Measurements from ENCODE around the gene BECN2.
"Not testable (repeated sequence)": the region's sequence is repeated elsewhere in the genome, so short reads cannot be mapped to it uniquely, and the experiment has no call there.

Gene BECN2

GRCh38 chr1:241979071-241979470, 21.5 kb downstream of the BECN2 start:
- DNase-seq (ENCODE audit: low read depth, low spot score) = no peak

DNA sequence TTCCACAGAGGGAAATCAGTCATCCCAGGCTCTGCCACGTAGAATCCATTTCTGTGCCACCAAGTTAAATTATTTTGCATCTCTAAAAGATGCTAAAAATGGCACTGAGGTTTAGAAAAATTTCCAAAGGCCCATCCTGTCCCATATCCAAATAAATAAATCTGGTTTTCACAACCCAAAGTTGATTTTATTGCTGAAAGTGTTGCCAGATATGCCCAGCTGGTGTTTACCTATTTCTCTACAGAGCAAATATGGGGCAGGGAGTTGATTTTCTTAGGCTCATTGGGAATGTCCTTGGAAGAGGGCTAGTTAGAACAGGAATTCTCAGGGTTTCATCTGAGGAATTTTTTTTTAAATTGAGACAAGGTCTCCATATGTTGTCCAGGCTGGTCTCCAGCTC, 22.4 kb downstream of the BECN2 start:
- DNase-seq (ENCODE audit: low read depth, low spot score) = no peak

DNA sequence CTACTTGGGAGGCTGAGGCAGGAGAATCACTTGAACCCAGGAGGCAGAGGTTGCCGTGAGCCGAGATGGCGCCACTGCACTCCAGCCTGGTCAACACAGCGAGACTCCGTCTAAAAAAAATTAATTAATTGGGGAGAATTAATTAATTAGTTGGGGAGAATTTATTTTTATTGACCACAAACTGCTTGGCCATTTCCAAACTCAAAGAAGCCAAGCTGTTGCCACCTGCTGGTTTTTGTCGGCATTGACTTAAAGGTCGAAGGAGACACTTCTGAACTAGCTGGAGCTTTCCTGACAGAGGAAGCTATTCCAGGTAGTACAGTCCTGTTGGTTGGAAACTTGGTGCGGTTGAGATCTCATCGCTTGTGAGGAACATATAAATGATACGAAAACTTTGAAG, 28.2 kb downstream of the BECN2 start:
- DNase-seq (ENCODE audit: low read depth, low spot score) = peak; percentile 58

- not testable (repeated sequence) for DNase-seq (ENCODE audit: low read depth, low spot score)
These were observed 30.9 kb downstream of the BECN2 start for GRCh38 chr1:241988389-241988930.

DNA sequence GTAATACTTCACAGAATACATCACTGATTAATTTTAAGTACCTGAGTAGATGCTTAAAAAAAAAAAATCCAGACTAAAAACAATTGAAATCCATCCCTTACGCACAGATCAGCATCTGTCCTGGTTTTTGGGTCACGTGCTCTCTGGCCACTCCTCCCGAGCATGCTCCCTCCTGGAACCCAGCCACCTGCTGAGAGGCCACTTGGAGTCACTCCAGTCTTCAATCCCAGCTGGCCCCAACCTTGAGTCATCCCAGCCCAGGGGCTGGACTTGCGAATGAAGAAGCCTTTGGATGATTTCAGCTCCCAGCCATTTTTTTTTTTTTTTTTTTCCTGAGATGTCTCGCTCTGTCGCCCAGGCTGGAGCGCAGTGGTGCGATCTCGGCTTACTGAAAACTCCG, 32.5 kb downstream of the BECN2 start:
- DNase-seq (ENCODE audit: low read depth, low spot score) = peak; percentile 83

DNA sequence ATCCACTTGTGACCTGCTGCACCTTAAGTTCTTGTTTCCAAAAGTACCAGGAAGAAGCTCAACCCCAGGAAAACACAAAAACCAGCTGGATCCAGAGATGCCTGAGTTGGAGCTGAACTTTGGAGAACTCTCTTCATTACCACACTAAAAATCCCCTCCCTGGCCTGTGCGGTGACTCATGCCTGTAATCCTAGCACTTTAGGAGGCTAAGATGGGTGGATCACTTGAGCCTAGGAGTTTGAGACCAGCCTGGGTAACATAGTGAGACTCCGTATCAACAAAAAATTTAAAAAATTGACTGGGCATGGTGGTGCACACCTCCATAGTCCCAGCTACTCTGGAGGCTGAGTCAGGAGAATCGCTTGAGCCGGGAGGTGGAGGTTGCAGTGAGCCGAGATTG, 35.2 kb downstream of the BECN2 start:
- DNase-seq (ENCODE audit: low read depth, low spot score) = no peak

DNA sequence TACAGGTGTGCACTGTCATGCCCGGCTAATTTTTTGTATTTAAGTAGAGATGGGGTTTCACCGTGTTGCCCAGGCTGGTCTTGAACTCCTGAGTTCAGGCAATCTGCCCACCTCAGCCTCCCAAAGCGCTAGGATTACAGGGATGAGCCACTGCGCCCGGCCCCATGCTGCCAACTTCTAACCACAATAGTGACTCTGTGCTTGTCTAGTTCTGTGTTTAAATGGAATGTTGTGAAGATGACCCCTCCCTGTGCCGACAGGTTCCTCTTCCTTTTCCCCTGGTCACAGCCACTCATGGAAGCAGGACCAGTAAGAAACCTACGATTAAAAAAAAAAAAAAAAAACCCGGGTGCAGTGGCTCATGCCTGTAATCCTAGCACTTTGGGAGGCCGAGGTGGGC, 36.6 kb downstream of the BECN2 start:
- DNase-seq (ENCODE audit: low read depth, low spot score) = no peak

- no peak for DNase-seq (ENCODE audit: low read depth, low spot score)
These were observed 39.9 kb downstream of the BECN2 start for GRCh38 chr1:241997401-241997998.

GRCh38 chr1:241998412-241998921, 40.9 kb downstream of the BECN2 start:
- DNase-seq (ENCODE audit: low read depth, low spot score) = peak; percentile 81

DNA sequence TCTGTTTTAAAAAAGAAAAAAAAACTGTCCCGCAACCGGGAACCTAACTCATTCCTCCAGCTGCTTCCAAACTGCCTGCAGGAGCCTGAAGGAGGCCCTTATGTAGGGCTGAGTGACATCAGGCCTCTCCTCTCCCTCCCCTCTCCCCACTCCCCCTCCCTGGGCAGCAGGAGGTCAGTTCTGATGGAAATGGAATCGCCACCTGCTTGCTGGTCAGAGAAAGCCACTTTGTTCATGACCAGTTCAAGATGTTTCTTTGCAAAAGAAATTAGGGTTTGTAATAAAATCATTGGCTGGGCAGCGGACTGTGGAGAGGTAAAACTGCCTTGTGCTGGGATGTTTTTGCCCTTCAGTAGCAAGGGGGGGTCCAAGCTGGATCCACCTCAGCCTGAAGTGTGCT, 41.5 kb downstream of the BECN2 start, which contains the start of gene MAP1LC3C:
MAP1LC3C (minus strand) TSS at position 73 of the 400 bp plus-strand sequence. CDS start 90 bp downstream, outside the sequence.
- DNase-seq (ENCODE audit: low read depth, low spot score) = no peak

DNA sequence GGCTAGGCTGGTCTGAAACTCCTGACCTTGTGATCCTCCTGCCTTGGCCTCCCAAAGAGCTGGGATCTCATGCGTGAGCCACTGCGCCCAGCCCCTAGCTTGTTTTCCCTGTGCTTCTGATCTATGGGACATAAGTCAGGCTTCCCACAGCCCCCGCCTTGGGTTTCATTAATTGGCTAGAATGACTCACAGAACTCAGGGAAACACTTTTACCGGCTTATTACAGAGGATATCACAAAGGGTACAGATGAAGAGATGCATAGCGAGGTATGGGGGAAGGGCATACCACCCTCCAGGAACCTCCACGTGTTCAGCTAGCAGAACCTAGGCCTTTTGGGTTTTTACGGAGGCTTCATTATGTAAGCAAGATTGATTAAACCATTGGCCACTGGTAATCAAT, 42.9 kb downstream of the BECN2 start:
- no peak for DNase-seq (ENCODE audit: low read depth, low spot score)

- DNase-seq (ENCODE audit: low read depth, low spot score) = peak; percentile 24
These were observed 44.5 kb downstream of the BECN2 start for GRCh38 chr1:242002072-242002471.

DNA sequence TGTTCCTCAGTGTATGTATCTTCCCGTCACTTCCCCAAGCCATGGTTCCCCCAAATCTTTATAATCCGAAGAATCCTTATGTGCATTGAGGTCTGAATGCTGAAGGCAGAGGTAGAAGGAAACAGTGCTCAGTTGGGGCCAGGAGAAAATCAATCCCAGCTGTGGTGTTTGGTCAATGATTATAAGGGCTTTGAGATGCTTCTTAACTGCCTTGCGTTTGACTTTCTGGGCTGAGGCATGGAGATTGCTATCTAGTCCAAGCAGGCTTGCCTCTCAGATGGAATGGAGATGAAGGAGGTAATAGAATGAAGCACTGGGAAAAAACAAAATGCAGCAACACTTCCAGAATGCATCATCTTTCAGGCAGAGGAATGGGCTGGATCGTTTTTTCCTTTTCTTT, 44.9 kb downstream of the BECN2 start:
- no peak for DNase-seq (ENCODE audit: low read depth, low spot score)

DNA sequence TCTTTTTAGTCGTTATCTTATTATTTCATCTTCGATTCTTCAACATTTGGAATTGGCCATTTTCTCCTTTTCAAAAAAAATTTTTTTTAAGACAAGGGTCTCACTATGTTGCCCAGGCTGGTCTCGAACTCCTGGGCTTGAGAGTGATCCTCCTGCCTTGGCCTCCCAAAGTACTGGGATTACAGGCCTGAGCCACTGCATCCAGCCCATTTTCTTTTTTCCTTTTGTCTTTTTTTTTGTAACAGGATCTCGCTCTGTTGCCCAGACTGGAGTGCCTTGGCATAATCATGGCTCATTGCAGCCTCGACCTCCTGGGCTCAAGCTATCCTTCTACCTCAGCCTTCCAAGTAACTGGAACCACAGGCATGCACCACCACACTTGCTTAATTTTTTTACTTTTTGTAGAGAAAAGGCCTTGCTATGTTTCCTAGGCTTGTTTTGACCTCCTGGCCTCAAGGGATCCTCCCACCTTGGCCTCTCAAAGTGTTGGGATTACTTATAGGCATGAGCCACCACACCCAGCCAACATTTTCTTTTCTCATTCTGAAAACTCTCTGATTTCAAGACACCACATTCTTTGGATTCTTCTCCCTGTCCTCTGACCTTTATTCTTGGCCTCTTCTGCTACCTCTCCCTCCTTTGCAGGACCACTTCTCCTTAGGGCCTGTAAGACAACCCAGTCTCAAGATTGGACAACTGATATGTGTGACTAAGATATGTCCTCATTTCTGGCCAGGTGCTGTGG, 47.4 kb downstream of the BECN2 start:
- no peak for DNase-seq (ENCODE audit: low read depth, low spot score)

- peak; percentile 37 for DNase-seq (ENCODE audit: low read depth, low spot score)
These were observed 48.4 kb downstream of the BECN2 start for GRCh38 chr1:242005866-242006535.

- no peak for DNase-seq (ENCODE audit: low read depth, low spot score)
These were observed 49.4 kb downstream of the BECN2 start for GRCh38 chr1:242006976-242007375.

Data from astrocyte of the hippocampus (primary cell).